ENCODE data around the gene GRIN2A.

GRIN2A gene

GRCh38 chr16:10090816-10091215 is 91.4 kb downstream of the GRIN2A start:
- TF ChIP-seq CTCF (IDR thresholded peaks at IDR 0.05; ENCODE audit: insufficient read depth, low read length), result no peak
- no peak for TF ChIP-seq POLR2AphosphoS5 (IDR thresholded peaks at IDR 0.05; ENCODE audit: low read depth)
- TF ChIP-seq REST (IDR thresholded peaks at IDR 0.05; ENCODE audit: insufficient replicate concordance, low read depth), result no peak
- no peak for TF ChIP-seq SPI1 (IDR thresholded peaks at IDR 0.05; ENCODE audit: borderline replicate concordance, low read depth)
- TF ChIP-seq GABPA (IDR thresholded peaks at IDR 0.05; ENCODE audit: low read depth), result no peak
- no peak for DNase-seq (ENCODE audit: low read depth in 1 of 2, low spot score in 1 of 2)
- H3K4me3 ChIP-seq (replicated peaks; ENCODE audit: insufficient read depth, low read length), result no peak overlapping the region

GRCh38 chr16:10088380-10088793 is 93.8 kb downstream of the GRIN2A start:
- DNase-seq (ENCODE audit: low read depth in 1 of 2, low spot score in 1 of 2), result no peak
- TF ChIP-seq GABPA (IDR thresholded peaks at IDR 0.05; ENCODE audit: low read depth) (no peak), REST (IDR thresholded peaks at IDR 0.05; ENCODE audit: insufficient replicate concordance, low read depth) (no peak), POLR2AphosphoS5 (IDR thresholded peaks at IDR 0.05; ENCODE audit: low read depth) (no peak), CTCF (IDR thresholded peaks at IDR 0.05; ENCODE audit: insufficient read depth, low read length) (no peak), SPI1 (IDR thresholded peaks at IDR 0.05; ENCODE audit: borderline replicate concordance, low read depth) (no peak)
- Histone ChIP-seq H3K27ac (replicated peaks) (no peak overlapping the region), H3K4me3 (replicated peaks; ENCODE audit: insufficient read depth, low read length) (no peak overlapping the region), H3K27me3 (ENCODE audit: insufficient read depth, poor library complexity, severe bottlenecking) (no peaks in the 10 kb centered on the region)

More at GRCh38 chr16:10090816-10091215, 91.4 kb downstream of the GRIN2A start:
- Histone ChIP-seq H3K27ac (replicated peaks) (no peak overlapping the region), H3K27me3 (ENCODE audit: insufficient read depth, poor library complexity, severe bottlenecking) (no peaks in the 10 kb centered on the region)

GRCh38 chr16:10087151-10087550 is 95.1 kb downstream of the GRIN2A start:
- DNase-seq (ENCODE audit: low read depth in 1 of 2, low spot score in 1 of 2), result no peak
- Histone ChIP-seq H3K27me3 (ENCODE audit: insufficient read depth, poor library complexity, severe bottlenecking) (no peaks in the 10 kb centered on the region), H3K4me3 (replicated peaks; ENCODE audit: insufficient read depth, low read length) (no peak overlapping the region), H3K27ac (replicated peaks) (no peak overlapping the region)
- no peak for TF ChIP-seq CTCF (IDR thresholded peaks at IDR 0.05; ENCODE audit: insufficient read depth, low read length)
- no peak for TF ChIP-seq SPI1 (IDR thresholded peaks at IDR 0.05; ENCODE audit: borderline replicate concordance, low read depth)
- TF ChIP-seq GABPA (IDR thresholded peaks at IDR 0.05; ENCODE audit: low read depth), result no peak
- TF ChIP-seq REST (IDR thresholded peaks at IDR 0.05; ENCODE audit: insufficient replicate concordance, low read depth), result no peak

Measured in HL-60 (cell line).